ENCODE data around the gene PACRG.

DNA sequence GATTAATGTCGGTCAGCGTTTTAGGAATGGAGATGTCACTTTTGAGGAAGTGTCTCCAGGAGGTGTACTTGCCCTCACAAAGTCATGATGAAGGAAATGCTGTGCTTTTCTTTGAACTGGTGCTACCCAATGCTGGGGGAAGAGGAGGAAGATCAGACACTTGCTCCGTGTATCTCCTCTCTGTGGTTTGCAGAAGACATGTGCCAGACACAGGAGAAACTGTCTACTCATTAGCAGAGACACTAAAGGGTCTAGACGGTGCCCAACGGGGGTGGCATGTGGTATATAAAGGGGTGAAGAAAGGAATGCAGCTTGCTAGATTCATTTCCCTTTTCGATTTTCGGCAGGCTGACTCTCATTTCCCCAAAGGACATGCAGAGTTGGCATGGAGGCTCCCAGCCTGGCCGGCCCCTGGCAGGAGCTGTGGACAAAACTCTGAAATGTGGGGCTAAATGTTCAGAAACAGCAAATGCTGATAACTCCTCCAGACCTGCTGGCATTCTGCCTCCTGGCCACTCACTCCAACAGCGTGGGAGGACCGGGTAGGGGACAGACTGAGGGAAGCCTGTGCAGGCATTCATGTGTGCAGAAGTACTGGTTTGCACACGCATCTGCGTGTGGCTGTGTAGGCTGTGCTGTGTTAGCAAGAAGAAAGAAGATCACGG, 627.1 kb downstream of the PACRG start:
- TF ChIP-seq EZH2 (IDR thresholded peaks at IDR 0.05; ENCODE audit: low read depth, unreplicated experiment) (no peak), EZH2phosphoT487 (IDR thresholded peaks at IDR 0.05; ENCODE audit: unreplicated experiment) (no peak), POLR2AphosphoS5 (IDR thresholded peaks at IDR 0.05; ENCODE audit: low read depth) (no peak), NANOG (IDR thresholded peaks at IDR 0.05; ENCODE audit: borderline replicate concordance) (no peak), CREB1 (CRISPR knock-in tag; IDR thresholded peaks at IDR 0.05; ENCODE audit: low read depth) (no peak), JUNB (IDR thresholded peaks at IDR 0.05; ENCODE audit: unreplicated experiment) (no peak)
- TF ChIP-seq, protein P1, sequence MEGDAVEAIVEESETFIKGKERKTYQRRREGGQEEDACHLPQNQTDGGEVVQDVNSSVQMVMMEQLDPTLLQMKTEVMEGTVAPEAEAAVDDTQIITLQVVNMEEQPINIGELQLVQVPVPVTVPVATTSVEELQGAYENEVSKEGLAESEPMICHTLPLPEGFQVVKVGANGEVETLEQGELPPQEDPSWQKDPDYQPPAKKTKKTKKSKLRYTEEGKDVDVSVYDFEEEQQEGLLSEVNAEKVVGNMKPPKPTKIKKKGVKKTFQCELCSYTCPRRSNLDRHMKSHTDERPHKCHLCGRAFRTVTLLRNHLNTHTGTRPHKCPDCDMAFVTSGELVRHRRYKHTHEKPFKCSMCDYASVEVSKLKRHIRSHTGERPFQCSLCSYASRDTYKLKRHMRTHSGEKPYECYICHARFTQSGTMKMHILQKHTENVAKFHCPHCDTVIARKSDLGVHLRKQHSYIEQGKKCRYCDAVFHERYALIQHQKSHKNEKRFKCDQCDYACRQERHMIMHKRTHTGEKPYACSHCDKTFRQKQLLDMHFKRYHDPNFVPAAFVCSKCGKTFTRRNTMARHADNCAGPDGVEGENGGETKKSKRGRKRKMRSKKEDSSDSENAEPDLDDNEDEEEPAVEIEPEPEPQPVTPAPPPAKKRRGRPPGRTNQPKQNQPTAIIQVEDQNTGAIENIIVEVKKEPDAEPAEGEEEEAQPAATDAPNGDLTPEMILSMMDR (conservative IDR thresholded peaks at IDR 0.05; ENCODE audit: low read depth in 2 of 2): no peak
- TF ChIP-seq, protein P2, sequence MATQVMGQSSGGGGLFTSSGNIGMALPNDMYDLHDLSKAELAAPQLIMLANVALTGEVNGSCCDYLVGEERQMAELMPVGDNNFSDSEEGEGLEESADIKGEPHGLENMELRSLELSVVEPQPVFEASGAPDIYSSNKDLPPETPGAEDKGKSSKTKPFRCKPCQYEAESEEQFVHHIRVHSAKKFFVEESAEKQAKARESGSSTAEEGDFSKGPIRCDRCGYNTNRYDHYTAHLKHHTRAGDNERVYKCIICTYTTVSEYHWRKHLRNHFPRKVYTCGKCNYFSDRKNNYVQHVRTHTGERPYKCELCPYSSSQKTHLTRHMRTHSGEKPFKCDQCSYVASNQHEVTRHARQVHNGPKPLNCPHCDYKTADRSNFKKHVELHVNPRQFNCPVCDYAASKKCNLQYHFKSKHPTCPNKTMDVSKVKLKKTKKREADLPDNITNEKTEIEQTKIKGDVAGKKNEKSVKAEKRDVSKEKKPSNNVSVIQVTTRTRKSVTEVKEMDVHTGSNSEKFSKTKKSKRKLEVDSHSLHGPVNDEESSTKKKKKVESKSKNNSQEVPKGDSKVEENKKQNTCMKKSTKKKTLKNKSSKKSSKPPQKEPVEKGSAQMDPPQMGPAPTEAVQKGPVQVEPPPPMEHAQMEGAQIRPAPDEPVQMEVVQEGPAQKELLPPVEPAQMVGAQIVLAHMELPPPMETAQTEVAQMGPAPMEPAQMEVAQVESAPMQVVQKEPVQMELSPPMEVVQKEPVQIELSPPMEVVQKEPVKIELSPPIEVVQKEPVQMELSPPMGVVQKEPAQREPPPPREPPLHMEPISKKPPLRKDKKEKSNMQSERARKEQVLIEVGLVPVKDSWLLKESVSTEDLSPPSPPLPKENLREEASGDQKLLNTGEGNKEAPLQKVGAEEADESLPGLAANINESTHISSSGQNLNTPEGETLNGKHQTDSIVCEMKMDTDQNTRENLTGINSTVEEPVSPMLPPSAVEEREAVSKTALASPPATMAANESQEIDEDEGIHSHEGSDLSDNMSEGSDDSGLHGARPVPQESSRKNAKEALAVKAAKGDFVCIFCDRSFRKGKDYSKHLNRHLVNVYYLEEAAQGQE (IDR thresholded peaks at IDR 0.05; ENCODE audit: unreplicated experiment): no peak
- TF ChIP-seq, protein P3, sequence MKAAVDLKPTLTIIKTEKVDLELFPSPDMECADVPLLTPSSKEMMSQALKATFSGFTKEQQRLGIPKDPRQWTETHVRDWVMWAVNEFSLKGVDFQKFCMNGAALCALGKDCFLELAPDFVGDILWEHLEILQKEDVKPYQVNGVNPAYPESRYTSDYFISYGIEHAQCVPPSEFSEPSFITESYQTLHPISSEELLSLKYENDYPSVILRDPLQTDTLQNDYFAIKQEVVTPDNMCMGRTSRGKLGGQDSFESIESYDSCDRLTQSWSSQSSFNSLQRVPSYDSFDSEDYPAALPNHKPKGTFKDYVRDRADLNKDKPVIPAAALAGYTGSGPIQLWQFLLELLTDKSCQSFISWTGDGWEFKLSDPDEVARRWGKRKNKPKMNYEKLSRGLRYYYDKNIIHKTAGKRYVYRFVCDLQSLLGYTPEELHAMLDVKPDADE (IDR thresholded peaks at IDR 0.05): no peak
